ENCODE data around the gene RYR2. TPM values are rescaled to one million over a fixed set of nuclear protein-coding genes. Genes with fewer than 3 reads are reported as not detected.
"Not testable (repeated sequence)": the region's sequence is repeated elsewhere in the genome, so short reads cannot be mapped to it uniquely, and the experiment has no call there.

Gene RYR2
- total RNA-seq, 2 experiments from 2014 or later = 0.05 to 0.08 TPM

DNA sequence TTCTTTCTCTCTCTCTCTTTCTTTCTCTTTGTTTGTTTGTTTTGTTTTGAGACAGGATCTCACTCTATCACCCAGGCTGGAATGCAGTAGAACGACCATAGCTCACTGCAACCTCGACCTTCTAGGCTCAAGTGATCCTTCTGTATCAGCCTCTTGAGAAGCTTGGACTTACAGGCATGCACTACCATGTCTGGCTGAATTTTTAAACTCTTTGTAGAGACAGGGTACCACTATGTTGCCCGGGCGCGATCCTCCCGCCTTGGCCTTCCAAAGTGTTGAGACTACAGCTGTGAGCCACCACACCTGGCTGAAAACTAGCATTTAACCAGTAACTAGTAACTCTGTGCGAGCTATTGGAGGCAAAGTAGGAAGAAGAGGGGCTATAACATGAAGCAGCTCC, 523.3 kb downstream of the RYR2 start:
- no peak for DNase-seq
- Mint-ChIP-seq H3K4me3 (no peak overlapping the region), H3K27me3 (peaks cover 4% of the 10 kb centered on the region), H3K9me3 (no peaks in the 10 kb centered on the region), H3K36me3 (ENCODE audit: low read depth) (no peaks in the 10 kb centered on the region), H3K27ac (no peak overlapping the region), H3K4me1 (no peaks in the 10 kb centered on the region)
- POLR2A ChIA-PET = no interaction called here
- CTCF ChIA-PET = no interaction called here

GRCh38 chr1:237566581-237566980, 524.6 kb downstream of the RYR2 start:
- no peak overlapping the region for H3K4me3 Mint-ChIP-seq
- no peaks in the 10 kb centered on the region for H3K36me3 Mint-ChIP-seq (ENCODE audit: low read depth)
- no peaks in the 10 kb centered on the region for H3K9me3 Mint-ChIP-seq
- H3K4me1 Mint-ChIP-seq = no peaks in the 10 kb centered on the region
- ChIA-PET POLR2A (no interaction called here), CTCF (no interaction called here)
- no peak for DNase-seq
- no peak overlapping the region for H3K27ac Mint-ChIP-seq
- no peaks in the 10 kb centered on the region for H3K27me3 Mint-ChIP-seq

GRCh38 chr1:237568955-237569354, 527.0 kb downstream of the RYR2 start:
- H3K4me1 Mint-ChIP-seq = no peaks in the 10 kb centered on the region
- DNase-seq = no peak
- no peaks in the 10 kb centered on the region for H3K9me3 Mint-ChIP-seq
- no peaks in the 10 kb centered on the region for H3K27me3 Mint-ChIP-seq
- H3K36me3 Mint-ChIP-seq (ENCODE audit: low read depth) = no peaks in the 10 kb centered on the region
- ChIA-PET CTCF (interaction anchor here (1.3 to 1.5 kb wide), 2 partner anchors 18 to 22 kb away, joined by 3 read pairs; no protein-coding TSS in a partner anchor), POLR2A (no interaction called here)
- H3K4me3 Mint-ChIP-seq = no peak overlapping the region
- H3K27ac Mint-ChIP-seq = no peak overlapping the region

DNA sequence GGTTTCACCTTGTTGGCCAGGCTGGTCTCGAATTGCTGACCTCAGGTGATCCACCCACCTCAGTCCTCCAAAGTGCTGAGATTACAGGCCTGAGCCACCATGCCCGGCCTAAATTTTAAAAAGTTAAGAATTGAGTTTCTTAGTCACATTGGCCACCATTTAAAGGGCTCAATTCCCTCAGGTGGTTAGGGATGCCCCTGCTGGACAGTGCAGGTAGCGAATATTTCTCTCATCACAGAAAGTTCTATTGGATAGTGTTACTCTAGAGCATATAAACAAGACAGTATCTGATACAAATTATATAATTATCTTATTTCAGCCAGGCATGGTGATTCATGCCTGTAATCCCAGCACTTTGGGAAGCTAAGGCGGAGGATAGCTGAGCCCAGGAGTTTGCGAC, 528.5 kb downstream of the RYR2 start:
- Mint-ChIP-seq H3K4me3 (no peak overlapping the region), H3K27me3 (no peaks in the 10 kb centered on the region), H3K36me3 (ENCODE audit: low read depth) (no peaks in the 10 kb centered on the region), H3K9me3 (no peaks in the 10 kb centered on the region), H3K27ac (no peak overlapping the region), H3K4me1 (no peaks in the 10 kb centered on the region)
- ChIA-PET CTCF (no interaction called here), POLR2A (no interaction called here)
- no peak for DNase-seq

GRCh38 chr1:237574536-237574935, 532.6 kb downstream of the RYR2 start:
- CTCF ChIA-PET = no interaction called here
- no peak for DNase-seq
- H3K36me3 Mint-ChIP-seq (ENCODE audit: low read depth) = no peaks in the 10 kb centered on the region
- no peaks in the 10 kb centered on the region for H3K9me3 Mint-ChIP-seq
- no peaks in the 10 kb centered on the region for H3K4me1 Mint-ChIP-seq
- H3K27me3 Mint-ChIP-seq = no peaks in the 10 kb centered on the region
- no peak overlapping the region for H3K4me3 Mint-ChIP-seq
- H3K27ac Mint-ChIP-seq = no peak overlapping the region
- POLR2A ChIA-PET = no interaction called here

GRCh38 chr1:237578540-237578939, 536.6 kb downstream of the RYR2 start:
- DNase-seq = no peak
- Mint-ChIP-seq H3K36me3 (ENCODE audit: low read depth) (no peaks in the 10 kb centered on the region), H3K4me3 (no peak overlapping the region), H3K27ac (no peak overlapping the region), H3K27me3 (no peaks in the 10 kb centered on the region), H3K9me3 (no peaks in the 10 kb centered on the region), H3K4me1 (no peaks in the 10 kb centered on the region)
- CTCF ChIA-PET = interaction anchor here (1.1 kb wide), 1 partner anchor 16 kb away, joined by 3 read pairs; no protein-coding TSS in a partner anchor
- POLR2A ChIA-PET = no interaction called here

DNA sequence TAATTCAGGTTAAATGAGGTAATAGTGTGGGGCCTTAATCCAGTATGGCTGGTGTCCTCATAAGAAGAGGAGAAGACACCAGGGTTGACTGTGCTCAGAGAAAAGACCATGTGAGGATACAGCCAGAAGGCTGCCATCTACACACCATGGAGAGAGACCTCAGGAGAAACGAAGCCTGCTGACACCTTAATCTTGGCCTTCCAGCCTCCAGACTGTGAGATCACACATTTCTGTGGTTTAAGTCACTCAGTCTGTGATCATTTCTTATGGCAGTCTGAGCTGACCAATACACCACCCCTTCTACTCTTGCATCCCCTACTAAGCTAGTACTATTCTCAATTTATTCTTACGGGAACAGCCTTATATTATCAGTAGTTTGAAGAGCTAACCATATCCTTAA, 538.7 kb downstream of the RYR2 start:
- Mint-ChIP-seq H3K9me3 (no peaks in the 10 kb centered on the region), H3K27ac (no peak overlapping the region), H3K4me3 (no peak overlapping the region), H3K4me1 (no peaks in the 10 kb centered on the region), H3K36me3 (ENCODE audit: low read depth) (no peaks in the 10 kb centered on the region), H3K27me3 (no peaks in the 10 kb centered on the region)
- CTCF ChIA-PET = no interaction called here
- DNase-seq = no peak
- POLR2A ChIA-PET = no interaction called here

DNA sequence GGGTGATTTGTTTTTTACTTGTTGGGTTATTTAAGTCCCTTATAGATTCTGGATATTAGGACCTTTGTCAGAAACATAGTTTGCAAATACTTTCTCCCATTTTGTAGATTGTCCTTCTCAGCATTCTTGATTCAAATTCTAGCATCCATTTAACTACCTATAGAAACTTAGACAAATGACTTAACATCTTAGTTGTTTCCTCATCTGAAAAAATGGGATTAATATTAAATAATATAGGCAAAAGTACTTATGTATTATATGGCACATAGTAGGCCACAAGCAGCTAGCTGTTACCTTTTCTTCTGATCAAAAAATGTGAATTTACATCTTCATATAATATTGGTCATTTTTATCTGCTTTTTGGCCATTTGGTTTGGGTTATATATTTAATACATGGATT, 541.3 kb downstream of the RYR2 start:
- Mint-ChIP-seq H3K36me3 (ENCODE audit: low read depth) (no peaks in the 10 kb centered on the region), H3K9me3 (no peaks in the 10 kb centered on the region), H3K4me1 (no peaks in the 10 kb centered on the region), H3K27ac (no peak overlapping the region), H3K27me3 (no peaks in the 10 kb centered on the region), H3K4me3 (no peak overlapping the region)
- no peak for DNase-seq
- ChIA-PET POLR2A (no interaction called here), CTCF (no interaction called here)

DNA sequence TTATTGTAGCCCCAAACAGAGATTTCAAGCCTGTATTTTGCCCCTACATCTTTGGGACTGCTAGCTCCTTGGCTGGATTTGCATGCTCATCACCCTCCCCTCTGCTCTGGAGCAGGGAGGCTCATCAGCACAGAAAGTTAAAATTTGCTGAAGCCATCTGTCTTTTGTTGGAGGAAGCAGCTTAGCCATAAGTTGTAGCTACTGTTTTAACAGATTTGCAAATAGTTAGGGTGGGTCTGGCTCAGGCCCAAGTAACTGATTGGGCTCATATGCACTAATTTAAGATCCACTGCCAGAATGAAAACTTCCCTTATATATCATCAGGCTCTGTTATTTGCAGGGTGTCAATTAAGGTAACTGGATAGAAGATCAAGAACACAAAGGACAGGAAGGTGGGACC, 541.8 kb downstream of the RYR2 start:
- no peak overlapping the region for H3K4me3 Mint-ChIP-seq
- H3K27ac Mint-ChIP-seq = no peak overlapping the region
- H3K27me3 Mint-ChIP-seq = no peaks in the 10 kb centered on the region
- H3K36me3 Mint-ChIP-seq (ENCODE audit: low read depth) = no peaks in the 10 kb centered on the region
- CTCF ChIA-PET = no interaction called here
- POLR2A ChIA-PET = no interaction called here
- no peaks in the 10 kb centered on the region for H3K4me1 Mint-ChIP-seq
- no peaks in the 10 kb centered on the region for H3K9me3 Mint-ChIP-seq
- DNase-seq = no peak

- H3K9me3 Mint-ChIP-seq = no peaks in the 10 kb centered on the region
- no peaks in the 10 kb centered on the region for H3K36me3 Mint-ChIP-seq (ENCODE audit: low read depth)
- POLR2A ChIA-PET = no interaction called here
- H3K27me3 Mint-ChIP-seq = no peaks in the 10 kb centered on the region
- DNase-seq = no peak
- CTCF ChIA-PET = no interaction called here
- H3K27ac Mint-ChIP-seq = no peak overlapping the region
- H3K4me3 Mint-ChIP-seq = no peak overlapping the region
- H3K4me1 Mint-ChIP-seq = no peaks in the 10 kb centered on the region
Measured at GRCh38 chr1:237590386-237590785, 548.4 kb downstream of the RYR2 start.

GRCh38 chr1:237591353-237591752, 549.4 kb downstream of the RYR2 start:
- H3K36me3 Mint-ChIP-seq (ENCODE audit: low read depth) = no peaks in the 10 kb centered on the region
- CTCF ChIA-PET = no interaction called here
- no peaks in the 10 kb centered on the region for H3K27me3 Mint-ChIP-seq

DNA sequence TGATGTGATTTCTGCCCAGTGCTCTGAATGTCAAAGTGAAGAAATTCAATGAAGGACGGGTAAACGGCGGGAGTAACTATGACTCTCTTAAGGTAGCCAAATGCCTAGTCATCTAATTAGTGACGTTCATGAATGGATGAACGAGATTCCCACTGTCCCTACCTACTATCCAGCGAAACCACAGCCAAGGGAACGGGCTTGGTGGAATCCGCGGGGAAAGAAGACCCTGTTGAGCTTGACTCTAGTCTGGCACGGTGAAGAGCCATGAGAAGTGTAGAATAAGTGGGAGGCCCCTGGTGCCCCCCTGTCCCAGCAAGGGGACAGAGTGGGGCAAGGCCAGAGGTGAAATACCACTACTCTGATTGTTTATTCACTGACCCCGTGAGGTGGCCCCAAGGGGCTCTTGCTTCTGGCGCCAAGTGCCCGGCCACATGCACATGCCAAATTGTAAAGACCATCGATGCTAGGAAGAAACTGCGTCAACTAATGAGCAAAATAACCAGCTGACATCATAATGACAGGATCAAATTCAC, 561.1 kb downstream of the RYR2 start:
- DNase-seq, H3K9me3 Mint-ChIP-seq, POLR2A ChIA-PET: not testable (repeated sequence)

More at GRCh38 chr1:237591353-237591752, 549.4 kb downstream of the RYR2 start:
- Mint-ChIP-seq H3K9me3 (no peaks in the 10 kb centered on the region), H3K27ac (no peak overlapping the region), H3K4me1 (no peaks in the 10 kb centered on the region), H3K4me3 (no peak overlapping the region)
- DNase-seq = no peak
- POLR2A ChIA-PET = no interaction called here

DNA sequence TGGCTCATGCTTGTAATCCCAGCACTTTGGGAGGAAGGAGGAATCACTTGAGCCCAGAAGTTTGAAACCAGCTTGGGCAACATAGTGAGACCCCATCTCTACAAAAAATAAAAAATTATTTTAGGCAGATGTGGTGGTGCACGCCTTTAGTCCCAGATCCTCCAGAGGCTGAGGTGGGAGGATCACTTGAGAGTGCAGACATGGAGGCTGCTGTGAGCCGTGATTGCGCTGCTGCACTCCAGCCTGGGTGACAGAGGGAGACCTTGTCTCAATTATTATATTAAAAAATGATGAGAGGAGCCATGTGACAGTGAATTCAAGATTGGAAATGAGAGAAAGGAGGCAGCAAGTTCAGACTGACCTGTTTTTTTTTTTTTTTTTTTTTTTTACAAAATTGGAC, 566.4 kb downstream of the RYR2 start:
- ChIA-PET CTCF (no interaction called here), POLR2A (no interaction called here)
- DNase-seq = no peak
- Mint-ChIP-seq H3K9me3 (peaks cover 8% of the 10 kb centered on the region), H3K27ac (no peak overlapping the region), H3K27me3 (no peaks in the 10 kb centered on the region), H3K36me3 (ENCODE audit: low read depth) (no peaks in the 10 kb centered on the region), H3K4me3 (no peak overlapping the region), H3K4me1 (no peaks in the 10 kb centered on the region)

More for the DNA sequence above, 561.1 kb downstream of the RYR2 start:
- H3K27ac Mint-ChIP-seq; H3K4me3 Mint-ChIP-seq; CTCF ChIA-PET; H3K36me3 Mint-ChIP-seq (ENCODE audit: low read depth); H3K4me1 Mint-ChIP-seq; H3K27me3 Mint-ChIP-seq: not testable (repeated sequence)

DNA sequence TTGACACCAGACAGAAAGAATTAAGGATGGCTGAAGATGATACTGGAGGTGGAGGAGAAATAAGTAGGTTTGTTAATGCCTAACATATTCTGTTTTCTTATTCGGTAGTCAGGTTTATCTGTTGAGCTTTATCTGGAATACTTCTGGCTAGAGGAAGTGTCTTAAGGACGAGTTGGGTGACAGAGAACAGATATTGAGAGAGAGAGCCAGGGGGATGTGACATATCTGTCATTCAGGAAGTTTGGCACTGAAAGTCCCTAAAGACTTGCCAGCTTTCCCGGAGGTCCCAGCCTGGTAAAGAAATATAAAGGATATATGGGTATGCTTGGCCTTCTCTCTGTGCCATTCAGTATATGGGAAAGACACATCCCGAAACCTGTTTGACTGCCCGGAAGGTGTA, 568.2 kb downstream of the RYR2 start:
- Mint-ChIP-seq H3K4me3 (no peak overlapping the region), H3K27me3 (no peaks in the 10 kb centered on the region), H3K4me1 (no peaks in the 10 kb centered on the region), H3K27ac (no peak overlapping the region), H3K36me3 (ENCODE audit: low read depth) (no peaks in the 10 kb centered on the region), H3K9me3 (peaks cover 6% of the 10 kb centered on the region)
- no peak for DNase-seq
- ChIA-PET POLR2A (no interaction called here), CTCF (no interaction called here)

GRCh38 chr1:237613984-237614383, 572.0 kb downstream of the RYR2 start:
- Mint-ChIP-seq H3K27ac (no peak overlapping the region), H3K36me3 (ENCODE audit: low read depth) (no peaks in the 10 kb centered on the region), H3K4me3 (no peak overlapping the region), H3K4me1 (no peaks in the 10 kb centered on the region), H3K27me3 (no peaks in the 10 kb centered on the region), H3K9me3 (peaks cover 6% of the 10 kb centered on the region)
- ChIA-PET POLR2A (no interaction called here), CTCF (no interaction called here)
- no peak for DNase-seq

Measured in activated CD4-positive, alpha-beta memory T cell treated with anti-CD3 and anti-CD28 coated beads, Interleukin-2, amount 10 ng/mL, durations not matched to agents 7 days and 5 days (primary cell).